Neural cell (in vitro differentiated cells): ENCODE data around the gene IQSEC1. TPM values are rescaled to one million over a fixed set of nuclear protein-coding genes. Genes with fewer than 3 reads are reported as not detected.
A peak's percentile ranks its signal among the peaks of the same experiment; 100 is the strongest.

Source experiments
- H2AFZ ChIP-seq: fragments of 200-600, 300-800 bp; sonication (generic), shearing (Covaris generic); 2 replicates; pipeline ENCODE4 v1.6.0; 2014; ENCODE audit warnings: low read depth, mild to moderate bottlenecking, antibody characterized with exemption, low read length, moderate library complexity
- H3F3A ChIP-seq: fragments of 200-600 bp; shearing (Covaris generic); 2 replicates; pipeline ENCODE4 v1.6.1; 2016; ENCODE audit warnings: mild to moderate bottlenecking, moderate library complexity, mixed read lengths, antibody characterized with exemption, low read length; ENCODE audit not compliant: insufficient read depth, poor library complexity, severe bottlenecking
- H3K27ac ChIP-seq: fragments of 200-600, 300-800 bp; sonication (generic), shearing (Covaris generic); 2 replicates; pipeline ENCODE4 v1.5.1; 2014; ENCODE audit warnings: mild to moderate bottlenecking, low read length, moderate library complexity
- H3K27me3 ChIP-seq: fragments of 300-800, 200-600 bp; sonication (generic), shearing (Covaris generic); 2 replicates; pipeline ENCODE4 v1.6.0; 2014; ENCODE audit warnings: mild to moderate bottlenecking, low read depth, low read length, moderate library complexity; ENCODE audit not compliant: insufficient read depth
- H3K36me3 ChIP-seq: fragments of 300-800, 200-600 bp; sonication (generic), shearing (Covaris generic); 2 replicates; pipeline ENCODE4 v1.5.1; 2014; ENCODE audit warnings: mild to moderate bottlenecking, antibody characterized with exemption, low read length, moderate library complexity; ENCODE audit not compliant: insufficient read depth
- H3K4me2 ChIP-seq: fragments of 300-800, 200-600 bp; sonication (generic), shearing (Covaris generic); 2 replicates; pipeline ENCODE4 v1.6.0; 2014; ENCODE audit warnings: mild to moderate bottlenecking, low read length
- H3K4me3 ChIP-seq: fragments of 300-800, 200-600 bp; sonication (generic), shearing (Covaris generic); 2 replicates; pipeline ENCODE4 v1.5.1; 2014; ENCODE audit warnings: mild to moderate bottlenecking, low read length, moderate library complexity
- H3K79me2 ChIP-seq: fragments of 200-600 bp; shearing (Covaris generic); replicated peaks from 2 replicates; pipeline ENCODE4 v1.6.0; 2014; ENCODE audit warnings: mild to moderate bottlenecking, low read length, moderate library complexity; ENCODE audit not compliant: insufficient read depth
- H3K9ac ChIP-seq: fragments of 300-800, 200-600 bp; sonication (generic), shearing (Covaris generic); 2 replicates; pipeline ENCODE4 v1.6.1; 2016; ENCODE audit warnings: mild to moderate bottlenecking, low read length, mixed read lengths
- H3K9me2 ChIP-seq: fragments of 200-600 bp; shearing (Covaris generic); 2 replicates; pipeline ENCODE4 v1.6.1; 2016; ENCODE audit warnings: mild to moderate bottlenecking, low read length, mixed read lengths; ENCODE audit not compliant: insufficient read depth
- H3K9me3 ChIP-seq: fragments of 200-600, 300-800 bp; sonication (generic), shearing (Covaris generic); 2 replicates; pipeline ENCODE4 v1.6.1; 2016; ENCODE audit warnings: mild to moderate bottlenecking, mixed run types, low read length, moderate library complexity, mixed read lengths
- H4K20me1 ChIP-seq: fragments of 200-600 bp; shearing (Covaris generic); 2 replicates; pipeline ENCODE4 v1.6.1; 2016; ENCODE audit warnings: mild to moderate bottlenecking, mixed run types; ENCODE audit not compliant: insufficient read depth
- EP300 ChIP-seq: fragments of 450-650 bp; conservative IDR thresholded peaks from 2 replicates; pipeline ENCODE4 v1.6.1; 2014; ENCODE audit warnings: antibody characterized with exemption, mild to moderate bottlenecking, moderate library complexity; ENCODE audit not compliant: poor library complexity, severe bottlenecking
- EZH2 ChIP-seq: fragments of 200-600, 300-800 bp; shearing (Covaris generic), sonication (generic); IDR thresholded peaks from 2 replicates; pipeline ENCODE4 v1.6.1; 2014; ENCODE audit warnings: antibody characterized with exemption, low read length, borderline replicate concordance, mild to moderate bottlenecking; ENCODE audit not compliant: insufficient read depth, poor library complexity, severe bottlenecking
- MXI1 ChIP-seq: fragments of 450-650 bp; conservative IDR thresholded peaks from 2 replicates; pipeline ENCODE4 v1.6.1; 2014; ENCODE audit warnings: antibody characterized with exemption, mild to moderate bottlenecking; ENCODE audit not compliant: poor library complexity, severe bottlenecking
- POLR2AphosphoS5 ChIP-seq: IDR thresholded peaks from 2 replicates; pipeline ENCODE4 v1.6.1; 2012
- RAD21 ChIP-seq: fragments of 450-650 bp; conservative IDR thresholded peaks from 2 replicates; pipeline ENCODE4 v1.6.1; 2014; ENCODE audit warnings: antibody characterized with exemption, mild to moderate bottlenecking, moderate library complexity
- SMC3 ChIP-seq: fragments of 450-650 bp; conservative IDR thresholded peaks from 2 replicates; pipeline ENCODE4 v1.6.1; 2014; ENCODE audit warnings: antibody characterized with exemption, mild to moderate bottlenecking, moderate library complexity; ENCODE audit not compliant: poor library complexity
- TAF1 ChIP-seq: IDR thresholded peaks from 2 replicates; pipeline ENCODE4 v1.6.1; 2012; ENCODE audit warnings: low read depth
- polyA plus RNA-seq: library from polyadenylated mRNA; depleted of rRNA; stranded (reverse); fragments of >200 nt; gene quantifications from 2 replicates; pipeline ENCODE4 v1.2.3, GENCODE V29; 2014
- TF ChIP-seq, protein P1 (sequence below): fragments of 450-650 bp; IDR thresholded peaks from 2 replicates; pipeline ENCODE4 v1.5.1; 2014; ENCODE audit warnings: antibody characterized with exemption, mild to moderate bottlenecking, moderate library complexity; ENCODE audit not compliant: poor library complexity, severe bottlenecking
- TF ChIP-seq, protein P2 (sequence below): IDR thresholded peaks from 2 replicates; pipeline ENCODE4 v1.6.1; 2012; ENCODE audit warnings: borderline replicate concordance

IQSEC1 gene
- polyA plus RNA-seq, 1 donor from 2014 or later = 6.0 TPM

DNA sequence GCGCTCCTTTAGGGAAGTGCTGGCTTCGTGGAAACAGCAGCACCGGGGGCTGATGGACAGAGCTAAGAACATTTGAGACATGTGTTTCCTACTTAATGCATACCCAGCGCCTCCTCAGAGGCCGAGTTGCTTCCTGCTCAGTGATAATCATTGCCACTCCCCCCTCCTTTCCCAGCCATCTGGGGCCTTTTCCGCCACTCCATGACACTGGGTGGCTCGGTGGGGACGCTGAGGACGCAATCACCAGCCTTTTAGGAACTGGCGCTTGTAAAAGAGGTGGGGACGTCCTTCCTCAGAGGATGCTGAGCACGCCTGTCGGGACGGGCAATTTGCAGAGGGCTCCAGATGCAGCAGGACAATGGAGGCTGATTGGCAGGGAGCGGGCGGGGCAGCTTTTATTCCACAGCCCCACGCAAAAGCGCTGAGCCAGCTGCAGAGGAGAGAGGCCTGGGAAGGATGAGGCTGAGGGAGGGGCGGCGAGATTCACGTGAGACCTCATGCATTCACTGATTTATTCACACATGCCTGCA is 22.2 kb upstream of the IQSEC1 start:
- no peak overlapping the region for H3K4me3 ChIP-seq
- H2AFZ ChIP-seq = no peak overlapping the region
- no peaks in the 10 kb centered on the region for H3K9me3 ChIP-seq
- peak overlapping the region; percentile 26 for H3K27ac ChIP-seq
- no peaks in the 10 kb centered on the region for H3K36me3 ChIP-seq
- peak overlapping the region; percentile 27 for H3K9ac ChIP-seq
- H4K20me1 ChIP-seq = no peaks in the 10 kb centered on the region
- H3K79me2 ChIP-seq = no peaks in the 10 kb centered on the region
- TF ChIP-seq, protein P1, sequence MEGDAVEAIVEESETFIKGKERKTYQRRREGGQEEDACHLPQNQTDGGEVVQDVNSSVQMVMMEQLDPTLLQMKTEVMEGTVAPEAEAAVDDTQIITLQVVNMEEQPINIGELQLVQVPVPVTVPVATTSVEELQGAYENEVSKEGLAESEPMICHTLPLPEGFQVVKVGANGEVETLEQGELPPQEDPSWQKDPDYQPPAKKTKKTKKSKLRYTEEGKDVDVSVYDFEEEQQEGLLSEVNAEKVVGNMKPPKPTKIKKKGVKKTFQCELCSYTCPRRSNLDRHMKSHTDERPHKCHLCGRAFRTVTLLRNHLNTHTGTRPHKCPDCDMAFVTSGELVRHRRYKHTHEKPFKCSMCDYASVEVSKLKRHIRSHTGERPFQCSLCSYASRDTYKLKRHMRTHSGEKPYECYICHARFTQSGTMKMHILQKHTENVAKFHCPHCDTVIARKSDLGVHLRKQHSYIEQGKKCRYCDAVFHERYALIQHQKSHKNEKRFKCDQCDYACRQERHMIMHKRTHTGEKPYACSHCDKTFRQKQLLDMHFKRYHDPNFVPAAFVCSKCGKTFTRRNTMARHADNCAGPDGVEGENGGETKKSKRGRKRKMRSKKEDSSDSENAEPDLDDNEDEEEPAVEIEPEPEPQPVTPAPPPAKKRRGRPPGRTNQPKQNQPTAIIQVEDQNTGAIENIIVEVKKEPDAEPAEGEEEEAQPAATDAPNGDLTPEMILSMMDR = no peak
- TF ChIP-seq EP300 (no peak), RAD21 (peak; percentile 17)
- no peaks in the 10 kb centered on the region for H3F3A ChIP-seq
- H3K9me2 ChIP-seq = no peaks in the 10 kb centered on the region
- no peaks in the 10 kb centered on the region for H3K27me3 ChIP-seq
- H3K4me2 ChIP-seq = no peak overlapping the region

DNA sequence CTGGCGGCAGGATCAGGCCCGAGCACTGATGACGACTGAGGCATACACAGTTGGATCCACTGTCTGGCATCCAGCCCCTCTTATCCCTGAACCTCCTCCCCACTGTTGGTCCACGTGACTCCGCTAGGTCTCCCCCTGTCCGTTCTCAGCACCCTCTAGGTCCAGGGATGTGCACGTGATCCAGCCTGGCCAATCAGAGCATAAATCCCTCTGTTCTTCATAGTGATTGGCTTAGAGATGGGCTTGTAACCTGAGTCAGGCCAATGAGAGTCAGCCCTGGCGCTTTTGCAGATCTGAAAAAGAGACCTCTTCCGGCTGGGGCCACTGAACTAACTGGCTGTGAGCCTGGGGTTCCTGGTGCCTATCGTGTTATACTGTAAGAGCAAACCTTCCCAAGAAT is 20.5 kb upstream of the IQSEC1 start:
- Histone ChIP-seq H3K27me3 (no peaks in the 10 kb centered on the region), H3K4me2 (no peak overlapping the region), H2AFZ (no peak overlapping the region), H3K4me3 (no peak overlapping the region), H3K9me3 (no peaks in the 10 kb centered on the region), H3K27ac (no peak overlapping the region), H4K20me1 (no peaks in the 10 kb centered on the region), H3K9ac (no peak overlapping the region), H3K36me3 (no peaks in the 10 kb centered on the region), H3K79me2 (no peaks in the 10 kb centered on the region), H3K9me2 (no peaks in the 10 kb centered on the region), H3F3A (no peaks in the 10 kb centered on the region)
- TF ChIP-seq SMC3 (no peak), EP300 (no peak), MXI1 (no peak), RAD21 (no peak), TAF1 (no peak), POLR2AphosphoS5 (no peak), EZH2 (no peak)
- TF ChIP-seq, protein P1 = no peak
- TF ChIP-seq, protein P2, sequence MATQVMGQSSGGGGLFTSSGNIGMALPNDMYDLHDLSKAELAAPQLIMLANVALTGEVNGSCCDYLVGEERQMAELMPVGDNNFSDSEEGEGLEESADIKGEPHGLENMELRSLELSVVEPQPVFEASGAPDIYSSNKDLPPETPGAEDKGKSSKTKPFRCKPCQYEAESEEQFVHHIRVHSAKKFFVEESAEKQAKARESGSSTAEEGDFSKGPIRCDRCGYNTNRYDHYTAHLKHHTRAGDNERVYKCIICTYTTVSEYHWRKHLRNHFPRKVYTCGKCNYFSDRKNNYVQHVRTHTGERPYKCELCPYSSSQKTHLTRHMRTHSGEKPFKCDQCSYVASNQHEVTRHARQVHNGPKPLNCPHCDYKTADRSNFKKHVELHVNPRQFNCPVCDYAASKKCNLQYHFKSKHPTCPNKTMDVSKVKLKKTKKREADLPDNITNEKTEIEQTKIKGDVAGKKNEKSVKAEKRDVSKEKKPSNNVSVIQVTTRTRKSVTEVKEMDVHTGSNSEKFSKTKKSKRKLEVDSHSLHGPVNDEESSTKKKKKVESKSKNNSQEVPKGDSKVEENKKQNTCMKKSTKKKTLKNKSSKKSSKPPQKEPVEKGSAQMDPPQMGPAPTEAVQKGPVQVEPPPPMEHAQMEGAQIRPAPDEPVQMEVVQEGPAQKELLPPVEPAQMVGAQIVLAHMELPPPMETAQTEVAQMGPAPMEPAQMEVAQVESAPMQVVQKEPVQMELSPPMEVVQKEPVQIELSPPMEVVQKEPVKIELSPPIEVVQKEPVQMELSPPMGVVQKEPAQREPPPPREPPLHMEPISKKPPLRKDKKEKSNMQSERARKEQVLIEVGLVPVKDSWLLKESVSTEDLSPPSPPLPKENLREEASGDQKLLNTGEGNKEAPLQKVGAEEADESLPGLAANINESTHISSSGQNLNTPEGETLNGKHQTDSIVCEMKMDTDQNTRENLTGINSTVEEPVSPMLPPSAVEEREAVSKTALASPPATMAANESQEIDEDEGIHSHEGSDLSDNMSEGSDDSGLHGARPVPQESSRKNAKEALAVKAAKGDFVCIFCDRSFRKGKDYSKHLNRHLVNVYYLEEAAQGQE = no peak
